GM19463 (cell line): ENCODE results near the gene SLC25A24.
A peak's percentile ranks its signal among the peaks of the same experiment; 100 is the strongest.
"Not testable (repeated sequence)": the region's sequence is repeated elsewhere in the genome, so short reads cannot be mapped to it uniquely, and the experiment has no call there.

Experiments
- ATAC-seq: cut with Tn5 transposase; IDR thresholded peaks from one replicate; pipeline ENCODE4 v1.9.1; 2021; ENCODE audit warnings: mild to moderate bottlenecking, moderate library complexity; ENCODE audit not compliant: unreplicated experiment

Gene SLC25A24

GRCh38 chr1:108199781-108200686 lies at the start of gene SLC25A24:
Gene SLC25A24 (minus strand): TSS chr1:108200343. CDS start chr1:108200138, 205 bp downstream.
- ATAC-seq, result peak; percentile 84

- ATAC-seq, result not testable (repeated sequence)
Observed at GRCh38 chr1:108243976-108244375, 43.8 kb upstream of the SLC25A24 start, which contains the start of gene NBPF4. Gene NBPF4 (minus strand): TSS chr1:108244076. CDS start chr1:108243761, 315 bp downstream.

GRCh38 chr1:108239426-108239825 lies 39.3 kb upstream of the SLC25A24 start:
- not testable (repeated sequence) for ATAC-seq

- not testable (repeated sequence) for ATAC-seq
Observed at GRCh38 chr1:108235308-108235707, 35.2 kb upstream of the SLC25A24 start.

- ATAC-seq, result not testable (repeated sequence)
Observed at GRCh38 chr1:108232183-108232582, 32.0 kb upstream of the SLC25A24 start.

GRCh38 chr1:108229976-108230375 lies 29.8 kb upstream of the SLC25A24 start:
- not testable (repeated sequence) for ATAC-seq

- not testable (repeated sequence) for ATAC-seq
Observed at GRCh38 chr1:108227772-108228171, 27.6 kb upstream of the SLC25A24 start.

GRCh38 chr1:108226855-108227254 lies 26.7 kb upstream of the SLC25A24 start:
- ATAC-seq, result not testable (repeated sequence)

GRCh38 chr1:108223226-108223625 lies 23.1 kb upstream of the SLC25A24 start:
- ATAC-seq, result not testable (repeated sequence)

GRCh38 chr1:108217515-108218174 lies 17.5 kb upstream of the SLC25A24 start:
- not testable (repeated sequence) for ATAC-seq

- ATAC-seq, result not testable (repeated sequence)
Observed at GRCh38 chr1:108217007-108217406, 16.9 kb upstream of the SLC25A24 start.

- ATAC-seq, result not testable (repeated sequence)
Observed at GRCh38 chr1:108216028-108216890, 16.1 kb upstream of the SLC25A24 start.

GRCh38 chr1:108214641-108215465 lies 14.7 kb upstream of the SLC25A24 start:
- not testable (repeated sequence) for ATAC-seq

- ATAC-seq, result no peak
Observed at GRCh38 chr1:108211014-108211413, 10.9 kb upstream of the SLC25A24 start.

GRCh38 chr1:108209456-108210108 lies 9.4 kb upstream of the SLC25A24 start:
- ATAC-seq, result no peak

GRCh38 chr1:108208724-108209446 lies 8.7 kb upstream of the SLC25A24 start:
- no peak for ATAC-seq

GRCh38 chr1:108203582-108203981 lies 3.4 kb upstream of the SLC25A24 start:
- ATAC-seq, result not testable (repeated sequence)

GRCh38 chr1:108201687-108202086 lies 1.5 kb upstream of the SLC25A24 start:
- no peak for ATAC-seq

GRCh38 chr1:108200687-108201051 lies 526 bp upstream of the SLC25A24 start:
- peak; percentile 29 for ATAC-seq
